Neural progenitor cell (in vitro differentiated cells): ENCODE results near the gene PTPRA. TPM values are rescaled to one million over a fixed set of nuclear protein-coding genes. Genes with fewer than 3 reads are reported as not detected.
A peak's percentile ranks its signal among the peaks of the same experiment; 100 is the strongest.

Experiments used
- DNase-seq: peaks from one replicate; pipeline ENCODE4 v3.0.0-alpha.2; 2016; ENCODE audit warnings: low spot score
- H2AFZ ChIP-seq: fragments of 200-600 bp; sonication (generic); replicated peaks from 2 replicates; pipeline ENCODE4 v1.6.1; 2016; ENCODE audit warnings: antibody characterized with exemption
- H3F3A ChIP-seq: fragments of 200-600 bp; sonication (generic); 2 replicates; pipeline ENCODE4 v1.6.1; 2016; ENCODE audit warnings: antibody characterized with exemption, low read depth
- H3K27ac ChIP-seq: fragments of 200-600 bp; sonication (generic); 2 replicates; pipeline ENCODE4 v1.5.1; 2016; ENCODE audit warnings: mild to moderate bottlenecking
- H3K27me3 ChIP-seq: fragments of 200-600 bp; sonication (generic); 2 replicates; pipeline ENCODE4 v1.6.1; 2016; ENCODE audit warnings: mild to moderate bottlenecking, moderate library complexity
- H3K36me3 ChIP-seq: fragments of 200-600 bp; sonication (generic); 2 replicates; pipeline ENCODE4 v1.5.1; 2016
- H3K4me1 ChIP-seq: fragments of 200-600 bp; sonication (generic); 2 replicates; pipeline ENCODE4 v1.6.1; 2016; ENCODE audit warnings: mixed run types
- H3K4me2 ChIP-seq: fragments of 200-600 bp; sonication (generic); 2 replicates; pipeline ENCODE4 v1.6.1; 2016
- H3K4me3 ChIP-seq: fragments of 200-600 bp; sonication (generic); 2 replicates; pipeline ENCODE4 v1.5.1; 2016
- H3K79me2 ChIP-seq: fragments of 200-600 bp; sonication (generic); 2 replicates; pipeline ENCODE4 v1.6.1; 2016; ENCODE audit warnings: low read depth
- H3K9ac ChIP-seq: fragments of 200-600 bp; sonication (generic); 2 replicates; pipeline ENCODE4 v1.6.1; 2016
- H3K9me3 ChIP-seq: fragments of 200-600 bp; sonication (generic); 2 replicates; pipeline ENCODE4 v1.5.1; 2016; ENCODE audit warnings: low read depth
- H4K20me1 ChIP-seq: fragments of 200-600 bp; sonication (generic); 2 replicates; pipeline ENCODE4 v1.6.1; 2016; ENCODE audit warnings: low read depth
- H3K27ac Mint-ChIP-seq: 3 replicates; pipeline ENCODE4 v1.8.0; 2021; ENCODE audit warnings: mixed read lengths
- H3K27me3 Mint-ChIP-seq: 2 replicates; pipeline ENCODE4 v1.8.0; 2022; ENCODE audit warnings: low read depth, mild to moderate bottlenecking, inconsistent platforms, moderate library complexity, mixed read lengths; ENCODE audit not compliant: insufficient read depth
- H3K36me3 Mint-ChIP-seq: 3 replicates; pipeline ENCODE4 v1.8.0; 2021; ENCODE audit warnings: mixed read lengths
- H3K4me1 Mint-ChIP-seq: 3 replicates; pipeline ENCODE4 v1.8.0; 2021; ENCODE audit warnings: mixed read lengths
- H3K4me3 Mint-ChIP-seq: 3 replicates; pipeline ENCODE4 v1.8.0; 2021; ENCODE audit warnings: mild to moderate bottlenecking, moderate library complexity, mixed read lengths
- H3K9me3 Mint-ChIP-seq: 3 replicates; pipeline ENCODE4 v1.8.0; 2020; ENCODE audit warnings: mixed read lengths
- EZH2 ChIP-seq: fragments of 200-600 bp; sonication (generic); IDR thresholded peaks from 2 replicates; pipeline ENCODE4 v1.6.1; 2017; ENCODE audit warnings: antibody characterized with exemption, mild to moderate bottlenecking, moderate library complexity
- EZH2phosphoT487 ChIP-seq: fragments of 200-600 bp; sonication (generic); IDR thresholded peaks from 2 replicates; pipeline ENCODE4 v1.6.1; 2017; ENCODE audit warnings: antibody characterized with exemption
- total RNA-seq: library from RNA; depleted of rRNA; stranded (reverse); fragments of >200 nt; gene quantifications from 2 replicates; pipeline ENCODE4 v1.2.3, GENCODE V29; 2015; ENCODE audit warnings: low replicate concordance
- TF ChIP-seq, protein P1 (sequence below): fragments of 200-600 bp; sonication (generic); IDR thresholded peaks from 2 replicates; pipeline ENCODE4 v1.5.1; 2017; ENCODE audit warnings: antibody characterized with exemption, mild to moderate bottlenecking

PTPRA gene
- total RNA-seq, 1 donor from 2014 or later = 77.7 TPM

GRCh38 chr20:3082306-3082951, 209.1 kb downstream of the PTPRA start:
- Histone ChIP-seq H3K4me2 (peak overlapping the region; percentile 83), H3K36me3 (no peaks in the 10 kb centered on the region), H3K27me3 (peaks cover 73% of the 10 kb centered on the region), H3K4me3 (peak overlapping the region; percentile 47), H3F3A (no peaks in the 10 kb centered on the region), H3K4me1 (no peaks in the 10 kb centered on the region), H3K9ac (no peak overlapping the region), H3K9me3 (no peaks in the 10 kb centered on the region), H3K79me2 (no peaks in the 10 kb centered on the region), H4K20me1 (no peaks in the 10 kb centered on the region), H2AFZ (peak overlapping the region; percentile 90), H3K27ac (no peak overlapping the region)
- TF ChIP-seq, protein P1, sequence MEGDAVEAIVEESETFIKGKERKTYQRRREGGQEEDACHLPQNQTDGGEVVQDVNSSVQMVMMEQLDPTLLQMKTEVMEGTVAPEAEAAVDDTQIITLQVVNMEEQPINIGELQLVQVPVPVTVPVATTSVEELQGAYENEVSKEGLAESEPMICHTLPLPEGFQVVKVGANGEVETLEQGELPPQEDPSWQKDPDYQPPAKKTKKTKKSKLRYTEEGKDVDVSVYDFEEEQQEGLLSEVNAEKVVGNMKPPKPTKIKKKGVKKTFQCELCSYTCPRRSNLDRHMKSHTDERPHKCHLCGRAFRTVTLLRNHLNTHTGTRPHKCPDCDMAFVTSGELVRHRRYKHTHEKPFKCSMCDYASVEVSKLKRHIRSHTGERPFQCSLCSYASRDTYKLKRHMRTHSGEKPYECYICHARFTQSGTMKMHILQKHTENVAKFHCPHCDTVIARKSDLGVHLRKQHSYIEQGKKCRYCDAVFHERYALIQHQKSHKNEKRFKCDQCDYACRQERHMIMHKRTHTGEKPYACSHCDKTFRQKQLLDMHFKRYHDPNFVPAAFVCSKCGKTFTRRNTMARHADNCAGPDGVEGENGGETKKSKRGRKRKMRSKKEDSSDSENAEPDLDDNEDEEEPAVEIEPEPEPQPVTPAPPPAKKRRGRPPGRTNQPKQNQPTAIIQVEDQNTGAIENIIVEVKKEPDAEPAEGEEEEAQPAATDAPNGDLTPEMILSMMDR = no peak
- TF ChIP-seq EZH2 = peak; percentile 90
- TF ChIP-seq EZH2phosphoT487 = peak; percentile 81
- no peaks in the 10 kb centered on the region for H3K9me3 Mint-ChIP-seq
- no peak overlapping the region for H3K27ac Mint-ChIP-seq
- peak overlapping the region; percentile 79 for H3K4me3 Mint-ChIP-seq
- no peaks in the 10 kb centered on the region for H3K36me3 Mint-ChIP-seq
- peaks cover 29% of the 10 kb centered on the region for H3K27me3 Mint-ChIP-seq
- DNase-seq = peak; percentile 56
- no peaks in the 10 kb centered on the region for H3K4me1 Mint-ChIP-seq

- H3K27me3 Mint-ChIP-seq = peaks cover 29% of the 10 kb centered on the region
Measured at GRCh38 chr20:3082955-3083952, 210.0 kb downstream of the PTPRA start.

GRCh38 chr20:3084283-3084985, 211.2 kb downstream of the PTPRA start, which contains the start of gene AVP:
TSS of gene AVP (minus strand) at chr20:3084724. CDS start at chr20:3084674, 50 bp downstream.
- H3K27ac ChIP-seq = no peak within 1 kb of the TSS
- Mint-ChIP-seq H3K4me1 (no peaks in the 10 kb centered on the region), H3K4me3 (peak within 1 kb of the TSS; percentile 24), H3K36me3 (no peaks in the 10 kb centered on the region), H3K27ac (no peak within 1 kb of the TSS), H3K9me3 (no peaks in the 10 kb centered on the region), H3K27me3 (peaks cover 29% of the 10 kb centered on the region)
- H3K9ac ChIP-seq = no peak within 1 kb of the TSS
- H3K79me2 ChIP-seq = no peaks in the 10 kb centered on the region
- no peaks in the 10 kb centered on the region for H3K4me1 ChIP-seq
- H3K4me2 ChIP-seq = peak within 1 kb of the TSS; percentile 83
- no peaks in the 10 kb centered on the region for H3K9me3 ChIP-seq
- DNase-seq = no peak
- no peak within 1 kb of the TSS for H3K4me3 ChIP-seq
- H3F3A ChIP-seq = no peaks in the 10 kb centered on the region
- no peak for TF ChIP-seq EZH2
- TF ChIP-seq EZH2phosphoT487 = no peak
- TF ChIP-seq, protein P1 = no peak
- H2AFZ ChIP-seq = no peak within 1 kb of the TSS
- H3K36me3 ChIP-seq = no peaks in the 10 kb centered on the region
- no peaks in the 10 kb centered on the region for H4K20me1 ChIP-seq
- H3K27me3 ChIP-seq = peaks cover 59% of the 10 kb centered on the region

More at GRCh38 chr20:3082955-3083952, 210.0 kb downstream of the PTPRA start:
- H2AFZ ChIP-seq = peak overlapping the region; percentile 77
- DNase-seq = peak; percentile 47
- H3F3A ChIP-seq = no peaks in the 10 kb centered on the region
- H4K20me1 ChIP-seq = no peaks in the 10 kb centered on the region
- peak overlapping the region; percentile 83 for H3K4me2 ChIP-seq
- no peaks in the 10 kb centered on the region for H3K9me3 ChIP-seq
- Mint-ChIP-seq H3K36me3 (no peaks in the 10 kb centered on the region), H3K4me1 (no peaks in the 10 kb centered on the region), H3K4me3 (peak overlapping the region; percentile 24), H3K9me3 (no peaks in the 10 kb centered on the region), H3K27ac (no peak overlapping the region)
- no peak overlapping the region for H3K9ac ChIP-seq
- no peaks in the 10 kb centered on the region for H3K36me3 ChIP-seq
- peak overlapping the region; percentile 47 for H3K4me3 ChIP-seq
- no peak overlapping the region for H3K27ac ChIP-seq
- no peaks in the 10 kb centered on the region for H3K79me2 ChIP-seq
- H3K4me1 ChIP-seq = no peaks in the 10 kb centered on the region
- TF ChIP-seq EZH2 (peak; percentile 92), EZH2phosphoT487 (peak; percentile 84)
- TF ChIP-seq, protein P1 = no peak
- H3K27me3 ChIP-seq = peaks cover 66% of the 10 kb centered on the region
